Peyer's patch (tissue), 4 donors: ENCODE data around the gene PDZD7. TPM values are rescaled to one million over a fixed set of nuclear protein-coding genes. Genes with fewer than 3 reads are reported as not detected.
A peak's percentile ranks its signal among the peaks of the same experiment; 100 is the strongest.
"Not testable (repeated sequence)": the region's sequence is repeated elsewhere in the genome, so short reads cannot be mapped to it uniquely, and the experiment has no call there.

Experiments used
- DNase-seq, 3 donors: peaks; one replicate each; pipeline ENCODE4 v3.0.0-alpha.2; 2017 to 2019
- H3K27ac ChIP-seq, 4 donors: fragments of 200-600 bp; sonication (generic); one replicate each; pipeline ENCODE4 v1.5.1; 2016 to 2019
- H3K27me3 ChIP-seq, 2 donors: fragments of 200-600 bp; sonication (generic); one replicate each; pipeline ENCODE4 v1.5.1; 2019
- H3K36me3 ChIP-seq, 3 donors: fragments of 200-600 bp; sonication (generic); one replicate each; pipeline ENCODE4 v1.5.1; 2016 to 2019
- H3K4me1 ChIP-seq, 4 donors: fragments of 200-600 bp; sonication (generic); one replicate each; pipeline ENCODE4 v1.5.1; 2016 to 2019
- H3K4me3 ChIP-seq, 4 donors: fragments of 200-600 bp; sonication (generic); 1 replicate in 3 of 4; 2 replicates in 1 of 4; pipeline ENCODE4 v1.5.1; 2016 to 2019; ENCODE audit warnings: mild to moderate bottlenecking in 1 of 4
- H3K9me3 ChIP-seq, 4 donors: fragments of 200-600 bp; sonication (generic); one replicate each; pipeline ENCODE4 v1.5.1; 2016 to 2019; ENCODE audit warnings: mild to moderate bottlenecking in 1 of 4
- POLR2A ChIP-seq, 2 donors: fragments of 450-650 bp; IDR thresholded peaks; one replicate each; pipeline ENCODE4 v1.5.1; 2017; ENCODE audit warnings: antibody characterized with exemption in 2 of 2, mild to moderate bottlenecking in 2 of 2, moderate library complexity in 2 of 2
- total RNA-seq, 4 donors: library from RNA; depleted of rRNA; stranded (reverse); fragments of >200 nt; gene quantifications; one replicate each; pipeline ENCODE4 v1.1.0, GENCODE V29; 2016
- TF ChIP-seq, protein P1 (sequence below), 6 experiments: fragments of 450-650 bp in 4 of 6; fragments of 200-600 bp in 2 of 6; sonication (generic) in 1 of 6; IDR thresholded peaks; one replicate each; pipeline ENCODE4 v1.5.1; 2017 to 2019; ENCODE audit warnings: antibody characterized with exemption in 6 of 6, mild to moderate bottlenecking in 3 of 6, moderate library complexity in 1 of 6

PDZD7 gene
- total RNA-seq, 4 donors from 2014 or later = 0.83 to 58.7 (median 51.3) TPM

- DNase-seq = no peak
- TF ChIP-seq POLR2A (IDR thresholded peaks at IDR 0.05) = no peak
- TF ChIP-seq, protein P1, sequence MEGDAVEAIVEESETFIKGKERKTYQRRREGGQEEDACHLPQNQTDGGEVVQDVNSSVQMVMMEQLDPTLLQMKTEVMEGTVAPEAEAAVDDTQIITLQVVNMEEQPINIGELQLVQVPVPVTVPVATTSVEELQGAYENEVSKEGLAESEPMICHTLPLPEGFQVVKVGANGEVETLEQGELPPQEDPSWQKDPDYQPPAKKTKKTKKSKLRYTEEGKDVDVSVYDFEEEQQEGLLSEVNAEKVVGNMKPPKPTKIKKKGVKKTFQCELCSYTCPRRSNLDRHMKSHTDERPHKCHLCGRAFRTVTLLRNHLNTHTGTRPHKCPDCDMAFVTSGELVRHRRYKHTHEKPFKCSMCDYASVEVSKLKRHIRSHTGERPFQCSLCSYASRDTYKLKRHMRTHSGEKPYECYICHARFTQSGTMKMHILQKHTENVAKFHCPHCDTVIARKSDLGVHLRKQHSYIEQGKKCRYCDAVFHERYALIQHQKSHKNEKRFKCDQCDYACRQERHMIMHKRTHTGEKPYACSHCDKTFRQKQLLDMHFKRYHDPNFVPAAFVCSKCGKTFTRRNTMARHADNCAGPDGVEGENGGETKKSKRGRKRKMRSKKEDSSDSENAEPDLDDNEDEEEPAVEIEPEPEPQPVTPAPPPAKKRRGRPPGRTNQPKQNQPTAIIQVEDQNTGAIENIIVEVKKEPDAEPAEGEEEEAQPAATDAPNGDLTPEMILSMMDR (IDR thresholded peaks at IDR 0.05) = no peak
- H3K4me3 ChIP-seq = no peak overlapping the region
- H3K27me3 ChIP-seq = no peaks in the 10 kb centered on the region
- no peaks in the 10 kb centered on the region for H3K4me1 ChIP-seq
- no peak overlapping the region for H3K27ac ChIP-seq
- peaks cover 0 to 61% (median 0%) of the 10 kb centered on the region in 3 donors for H3K36me3 ChIP-seq
- H3K9me3 ChIP-seq = no peaks in the 10 kb centered on the region
These were observed 51.1 kb downstream of the PDZD7 start for GRCh38 chr10:100979791-100980272.

DNA sequence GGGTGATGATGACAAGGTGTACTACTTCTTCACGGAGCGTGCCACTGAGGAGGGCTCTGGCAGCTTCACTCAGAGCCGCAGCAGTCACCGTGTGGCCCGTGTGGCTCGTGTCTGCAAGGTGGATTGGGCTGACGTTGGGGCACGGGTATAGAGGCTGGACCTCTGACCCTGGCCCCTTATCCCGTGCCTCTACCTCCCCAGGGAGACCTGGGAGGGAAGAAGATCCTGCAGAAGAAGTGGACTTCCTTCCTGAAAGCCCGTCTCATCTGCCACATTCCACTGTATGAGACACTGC lies 52.1 kb downstream of the PDZD7 start:
- TF ChIP-seq, protein P1 (IDR thresholded peaks at IDR 0.05) = no peak
- TF ChIP-seq POLR2A (IDR thresholded peaks at IDR 0.05) = no peak
- Histone ChIP-seq H3K9me3 (no peaks in the 10 kb centered on the region), H3K27me3 (no peaks in the 10 kb centered on the region), H3K36me3 (peaks cover 0 to 63% (median 0%) of the 10 kb centered on the region in 3 donors), H3K4me3 (no peak overlapping the region), H3K27ac (no peak overlapping the region), H3K4me1 (no peaks in the 10 kb centered on the region)
- peak in 1 of 3 donors; percentile 8 for DNase-seq

- TF ChIP-seq POLR2A (IDR thresholded peaks at IDR 0.05) = no peak
- TF ChIP-seq, protein P1 (IDR thresholded peaks at IDR 0.05) = no peak
- Histone ChIP-seq H3K27me3 (no peaks in the 10 kb centered on the region), H3K9me3 (no peaks in the 10 kb centered on the region), H3K4me1 (no peaks in the 10 kb centered on the region), H3K36me3 (peaks cover 0 to 62% (median 0%) of the 10 kb centered on the region in 3 donors), H3K4me3 (no peak overlapping the region), H3K27ac (no peak overlapping the region)
- peak in 1 of 3 donors; percentile 8 for DNase-seq
These were observed 52.6 kb downstream of the PDZD7 start for GRCh38 chr10:100978121-100978900.

DNA sequence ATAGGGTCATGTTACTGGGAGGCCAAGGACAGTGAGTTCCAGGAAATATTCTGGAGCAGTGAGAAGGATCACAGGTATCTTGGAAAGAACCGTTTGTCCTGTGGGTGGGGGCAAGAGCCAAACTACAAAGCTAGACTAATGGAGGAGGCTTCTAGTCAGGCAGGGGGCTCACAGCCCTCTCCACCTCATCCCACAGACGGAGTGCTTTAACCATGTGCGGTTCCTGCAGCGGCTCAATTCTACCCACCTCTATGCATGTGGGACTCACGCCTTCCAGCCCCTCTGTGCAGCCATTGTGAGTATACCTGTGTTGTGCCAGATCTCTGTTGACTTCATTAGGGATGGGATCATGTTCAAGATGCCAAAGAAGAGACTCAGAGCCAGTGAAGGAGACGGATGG lies 53.5 kb downstream of the PDZD7 start:
- no peak overlapping the region for H3K4me3 ChIP-seq
- H3K36me3 ChIP-seq = peaks cover 0 to 53% (median 0%) of the 10 kb centered on the region in 3 donors
- no peak overlapping the region for H3K27ac ChIP-seq
- peaks cover 0 to 2% (median 0%) of the 10 kb centered on the region in 4 donors for H3K4me1 ChIP-seq
- no peak for TF ChIP-seq POLR2A (IDR thresholded peaks at IDR 0.05)
- TF ChIP-seq, protein P1 (IDR thresholded peaks at IDR 0.05) = no peak
- H3K27me3 ChIP-seq = no peaks in the 10 kb centered on the region
- DNase-seq = peak in 1 of 3 donors; percentile 3
- no peaks in the 10 kb centered on the region for H3K9me3 ChIP-seq

DNA sequence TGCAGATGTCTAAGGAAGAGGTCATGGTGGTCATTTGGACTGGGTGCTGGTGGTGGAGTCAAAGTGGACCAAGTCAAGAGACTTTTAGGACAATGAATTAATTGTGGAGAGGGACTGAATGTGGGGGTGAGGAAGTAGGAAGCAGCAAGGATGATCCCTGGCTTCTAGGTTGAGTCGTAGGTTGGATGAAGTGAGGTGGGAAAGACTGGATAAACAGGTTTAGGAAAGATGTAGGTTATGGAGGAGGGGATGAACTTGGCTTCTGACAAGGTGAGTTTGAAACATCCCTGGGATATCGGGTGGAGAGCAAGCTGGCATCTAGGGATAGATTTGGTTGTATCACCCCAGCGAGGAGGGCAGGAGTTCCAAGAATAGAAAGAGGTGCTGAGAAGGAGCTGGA lies 54.0 kb downstream of the PDZD7 start:
- Histone ChIP-seq H3K9me3 (no peaks in the 10 kb centered on the region), H3K36me3 (peaks cover 0 to 52% (median 0%) of the 10 kb centered on the region in 3 donors), H3K27me3 (no peaks in the 10 kb centered on the region), H3K4me3 (no peak overlapping the region), H3K4me1 (peaks cover 0 to 8% (median 0%) of the 10 kb centered on the region in 4 donors), H3K27ac (no peak overlapping the region)
- no peak for TF ChIP-seq POLR2A (IDR thresholded peaks at IDR 0.05)
- TF ChIP-seq, protein P1 (IDR thresholded peaks at IDR 0.05) = no peak
- DNase-seq = no peak

DNA sequence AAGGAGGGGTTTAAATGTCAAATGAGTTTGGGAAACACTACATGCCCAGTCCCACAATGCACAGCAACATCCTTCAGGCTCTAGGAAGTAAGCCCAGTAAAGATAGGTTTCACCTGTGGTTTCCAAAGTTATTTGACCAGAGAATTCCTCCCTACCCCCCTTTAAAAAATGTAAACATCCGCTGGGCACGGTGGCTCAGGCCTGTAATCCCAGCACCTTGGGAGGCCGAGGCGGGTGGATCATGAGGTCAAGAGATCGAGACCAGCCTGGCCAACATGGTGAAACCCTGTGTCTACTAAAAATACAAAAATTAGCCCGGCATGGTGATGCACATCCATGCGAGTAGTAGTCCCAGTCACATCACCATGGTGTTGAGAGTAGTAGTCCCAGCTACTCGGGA lies 55.5 kb downstream of the PDZD7 start:
- H3K9me3 ChIP-seq, H3K27ac ChIP-seq, H3K4me3 ChIP-seq, H3K27me3 ChIP-seq, H3K4me1 ChIP-seq: not testable (repeated sequence)
- peaks cover 0 to 43% (median 0%) of the 10 kb centered on the region in 3 donors for H3K36me3 ChIP-seq
- DNase-seq = peak in 1 of 3 donors; percentile 6
